GDM1 (cell line): ENCODE results near the gene DAPL1.

Experiments
- DNase-seq: peaks from one replicate; lab custom pipeline; 2025; lab: John Stamatoyannopoulos, UW

Gene DAPL1

DNA sequence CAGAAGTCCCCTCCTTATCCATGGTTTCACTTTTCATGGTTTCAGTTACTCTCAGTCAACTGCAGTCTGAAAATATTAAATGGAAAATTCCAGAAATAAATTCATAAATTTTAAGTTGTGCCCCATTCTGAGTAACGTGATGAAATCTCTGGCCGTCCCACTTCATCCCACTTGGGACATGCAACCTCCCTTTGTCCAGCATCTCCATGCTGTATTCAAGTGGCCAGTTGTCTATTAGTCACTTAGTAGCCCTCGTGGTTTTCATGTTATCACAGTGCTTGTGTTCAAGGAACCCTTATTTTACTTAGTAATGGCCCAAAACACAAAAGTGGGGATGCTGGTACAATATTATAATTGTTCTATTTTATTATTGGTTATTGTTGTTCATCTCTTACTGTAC lies 18.0 kb upstream of the DAPL1 start:
- DNase-seq: no peak

DNA sequence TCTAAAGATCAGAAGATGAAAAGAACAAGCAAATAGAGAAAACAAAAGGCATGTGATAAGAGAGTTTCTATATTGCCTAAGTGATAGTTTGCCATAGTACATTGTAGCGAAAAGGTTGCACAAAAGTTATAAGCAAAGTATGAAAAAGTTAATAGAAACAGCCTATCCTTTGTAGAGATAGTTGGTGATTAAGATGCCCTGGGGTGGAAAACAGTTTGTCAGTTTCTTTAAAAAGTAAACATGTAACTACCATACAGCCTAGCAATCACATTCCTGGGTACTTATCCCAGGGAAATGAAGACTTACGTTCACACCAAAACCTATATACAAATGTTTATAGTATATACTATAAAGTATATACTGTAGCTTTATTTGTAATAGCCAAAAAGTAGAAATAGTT lies 16.9 kb upstream of the DAPL1 start:
- DNase-seq: no peak

DNA sequence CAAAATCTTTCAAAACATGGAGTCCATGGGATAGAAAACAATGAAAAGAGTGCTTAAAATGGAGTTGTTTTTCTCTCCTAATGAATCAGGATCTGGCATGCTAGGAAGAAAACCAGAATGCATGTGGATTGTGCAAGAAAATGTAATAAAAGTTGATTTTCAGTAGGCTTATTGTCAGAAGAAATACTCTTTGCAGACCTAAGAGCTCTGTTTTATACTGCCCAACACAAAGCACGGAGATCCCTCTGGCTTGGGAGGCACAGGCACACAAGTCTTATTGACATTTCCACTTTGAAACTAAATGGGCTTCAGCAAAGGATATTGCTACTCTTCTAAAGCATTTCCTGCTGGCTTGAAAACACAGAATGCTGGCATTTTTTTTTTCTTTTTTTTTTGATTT lies 15.5 kb upstream of the DAPL1 start:
- DNase-seq: no peak

DNA sequence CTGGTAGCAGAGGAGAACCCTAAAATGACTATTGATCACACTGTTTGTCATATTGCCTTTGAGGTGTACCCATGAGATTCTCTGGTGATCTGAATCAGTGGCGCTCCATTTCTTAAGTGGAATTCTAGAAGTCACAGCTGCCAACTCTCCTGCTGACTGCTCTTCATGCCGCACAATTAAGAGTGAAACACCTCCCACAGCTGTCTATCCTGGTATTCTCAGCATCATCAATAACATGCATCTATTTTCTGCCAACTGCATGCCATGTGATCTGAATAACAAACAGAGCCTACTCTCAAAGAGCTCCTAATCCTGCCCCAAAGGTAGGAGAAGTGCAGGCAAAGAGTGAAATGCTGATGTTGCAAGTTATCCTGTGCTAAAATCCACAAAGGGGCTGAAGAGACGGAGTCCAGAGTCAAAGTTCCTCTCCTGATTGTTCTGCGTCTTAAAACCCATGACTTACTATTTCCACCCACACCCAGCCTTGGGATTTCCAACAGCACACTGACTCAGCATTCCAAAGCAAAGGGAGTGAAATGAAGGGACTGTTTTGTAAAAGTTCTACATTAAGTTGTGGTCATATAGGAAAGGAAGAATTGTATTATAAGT lies 13.7 kb upstream of the DAPL1 start:
- DNase-seq: no peak

DNA sequence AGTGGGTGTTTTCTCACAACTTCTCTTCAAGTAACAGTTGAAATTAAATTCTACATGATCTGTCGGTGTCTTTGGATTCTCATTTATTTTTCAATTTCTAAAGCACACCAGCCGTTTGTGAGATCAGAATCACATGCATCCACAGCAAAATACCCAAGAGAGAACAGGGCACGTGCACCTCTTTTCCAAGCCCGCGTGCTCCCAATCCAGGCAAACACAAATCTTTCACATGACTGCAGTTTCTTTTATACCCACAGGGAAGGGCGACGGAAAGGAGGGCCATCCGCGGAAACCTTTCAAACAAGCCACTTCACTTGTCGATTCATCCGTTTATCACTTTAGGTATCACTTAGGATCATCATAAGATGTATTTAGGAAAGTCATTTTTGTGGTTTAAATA lies 13.0 kb upstream of the DAPL1 start:
- DNase-seq: no peak

DNA sequence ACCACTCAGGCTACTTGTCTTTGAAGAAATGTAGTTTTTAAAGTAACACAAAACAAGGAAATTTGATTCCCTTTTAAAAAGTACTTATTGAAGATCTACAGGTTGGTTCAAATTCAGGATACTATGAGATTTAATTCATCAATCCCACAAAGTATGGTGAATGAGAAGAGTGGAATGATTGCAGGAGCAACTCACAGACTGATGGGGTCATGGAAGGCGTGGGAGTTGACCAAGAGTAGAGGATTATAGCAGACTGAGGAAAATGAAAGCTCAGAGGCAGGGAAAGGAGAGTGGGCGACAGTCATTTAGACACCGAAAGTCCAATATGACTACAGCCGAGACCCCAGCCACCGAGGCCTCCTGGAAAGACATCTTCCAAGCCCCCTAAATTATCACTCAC lies 12.5 kb upstream of the DAPL1 start:
- no peak for DNase-seq

DNA sequence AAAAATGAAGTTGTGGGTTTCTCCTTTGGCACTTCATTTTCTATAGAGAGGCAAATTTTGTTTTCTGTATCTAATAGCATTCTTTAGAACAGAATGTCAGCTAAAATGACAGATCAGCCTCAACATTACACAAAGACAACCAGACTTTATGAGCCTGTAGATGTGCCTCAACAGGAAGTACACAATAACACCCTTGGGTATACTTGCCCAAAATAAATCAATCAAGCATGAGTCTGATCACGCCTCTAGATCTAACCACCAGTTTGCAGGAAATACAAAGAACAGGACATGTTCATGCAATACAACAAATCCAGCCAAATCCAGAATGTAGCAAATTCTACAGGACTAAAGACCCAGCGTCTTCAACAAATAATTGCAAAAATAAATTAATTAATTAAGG lies 11.2 kb upstream of the DAPL1 start:
- DNase-seq: no peak

DNA sequence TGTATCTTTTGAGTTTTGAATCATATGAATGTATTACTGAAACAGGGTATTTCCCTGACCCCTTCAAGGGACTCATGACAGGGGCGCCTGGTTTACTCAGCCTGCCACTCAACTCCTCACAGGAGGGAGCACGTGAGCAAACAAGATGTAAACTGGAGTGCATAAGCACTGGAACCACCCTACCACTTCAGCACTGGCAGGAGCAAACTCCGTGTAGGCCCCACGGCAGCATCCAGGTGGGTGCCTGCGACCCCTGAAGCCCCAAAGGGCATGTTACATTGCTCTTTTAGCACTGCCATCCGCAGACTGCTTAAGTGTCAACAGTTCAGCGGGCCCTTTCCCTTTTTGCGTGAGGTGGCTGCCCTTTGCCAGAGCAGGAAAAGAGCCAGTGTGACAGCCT lies 8.2 kb upstream of the DAPL1 start:
- DNase-seq: no peak

DNA sequence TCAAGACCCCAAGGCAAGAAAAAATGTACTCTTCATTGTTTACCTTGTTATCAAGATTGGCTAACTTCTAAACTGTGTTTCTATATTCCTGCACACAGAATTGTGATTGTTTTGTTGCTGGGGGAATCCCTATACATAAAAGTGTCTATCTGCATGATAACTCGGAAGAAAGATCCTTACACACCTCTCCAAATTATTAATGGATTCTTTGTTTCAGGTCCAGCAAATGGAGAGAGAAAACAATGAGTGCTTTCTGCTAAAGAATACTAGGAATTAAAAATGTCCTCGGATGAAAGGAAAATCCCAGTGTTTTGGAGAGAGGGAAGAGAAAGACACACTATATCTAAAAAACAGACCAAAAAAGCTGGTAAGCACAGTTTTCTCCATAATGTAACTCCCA lies 6.2 kb upstream of the DAPL1 start:
- DNase-seq: no peak

DNA sequence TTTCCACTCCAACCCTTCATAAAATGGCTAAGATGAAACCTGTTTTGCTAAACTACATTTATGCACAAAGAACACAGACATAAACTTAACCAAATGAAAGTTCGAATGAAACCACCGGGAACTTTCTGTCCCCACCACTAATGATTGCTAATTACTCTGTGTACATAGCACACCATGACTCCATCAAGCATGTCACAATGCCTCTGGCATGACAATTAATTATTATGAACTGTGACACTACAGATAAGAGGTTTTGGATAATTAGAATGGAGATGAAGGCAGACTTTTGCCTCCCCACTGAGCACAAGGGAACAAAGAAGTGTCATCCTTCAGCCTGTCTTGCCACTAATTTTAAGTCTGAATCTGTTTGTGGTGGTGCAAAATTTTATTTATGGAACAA lies 1.5 kb downstream of the DAPL1 start:
- DNase-seq: no peak

DNA sequence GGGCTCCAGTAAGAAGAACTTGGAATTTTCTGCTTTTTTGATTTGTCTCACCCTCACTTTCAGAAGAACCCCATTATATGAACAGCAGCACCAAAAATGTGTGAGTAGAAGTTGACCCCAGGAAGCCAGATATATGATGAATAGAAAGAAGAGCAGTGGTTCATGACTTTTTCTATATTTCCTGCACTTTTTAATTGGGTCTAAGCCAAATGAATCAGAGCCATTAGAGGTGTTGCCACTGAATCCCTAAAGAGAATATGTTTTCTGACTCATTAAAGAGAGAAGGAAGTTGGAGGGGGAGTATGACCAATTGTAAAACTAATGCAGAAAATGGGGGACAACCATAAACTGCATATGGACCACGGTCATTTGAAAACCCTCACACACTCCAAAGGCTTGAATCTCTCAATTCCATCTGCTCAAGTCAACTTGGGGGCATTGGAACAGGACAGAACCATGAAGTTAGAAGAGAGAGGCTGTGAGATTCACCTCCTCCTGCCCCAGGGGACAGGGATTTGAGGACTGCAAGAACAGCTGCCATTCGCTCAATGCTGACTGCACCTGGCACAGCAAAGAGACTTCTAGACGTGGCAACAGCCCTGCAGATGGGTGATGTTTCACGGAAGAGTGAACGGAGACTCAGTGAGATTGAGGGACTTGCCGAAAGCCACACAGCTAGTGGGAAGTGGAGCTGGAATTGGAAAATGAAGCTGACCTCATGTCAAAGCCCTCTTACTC lies 3.0 kb downstream of the DAPL1 start:
- no peak for DNase-seq

DNA sequence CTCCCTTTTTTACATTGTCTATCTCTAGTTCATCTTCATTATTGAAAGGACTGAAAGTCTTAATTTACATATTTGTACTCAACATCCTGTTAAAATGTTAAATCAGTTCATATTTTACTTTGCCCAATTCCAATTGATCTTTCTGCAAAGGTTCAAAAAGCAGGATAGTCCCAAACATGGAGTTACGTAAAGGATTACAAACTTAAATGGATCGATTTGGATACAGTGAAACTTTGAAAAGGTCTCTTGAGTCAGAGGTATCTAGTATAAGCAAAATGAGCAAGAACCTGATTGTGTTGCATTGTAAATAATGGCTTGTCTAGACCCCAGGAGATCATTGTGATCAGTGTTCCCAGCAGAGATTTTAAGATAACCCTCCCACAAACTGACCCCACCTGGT lies 4.1 kb downstream of the DAPL1 start:
- no peak for DNase-seq

DNA sequence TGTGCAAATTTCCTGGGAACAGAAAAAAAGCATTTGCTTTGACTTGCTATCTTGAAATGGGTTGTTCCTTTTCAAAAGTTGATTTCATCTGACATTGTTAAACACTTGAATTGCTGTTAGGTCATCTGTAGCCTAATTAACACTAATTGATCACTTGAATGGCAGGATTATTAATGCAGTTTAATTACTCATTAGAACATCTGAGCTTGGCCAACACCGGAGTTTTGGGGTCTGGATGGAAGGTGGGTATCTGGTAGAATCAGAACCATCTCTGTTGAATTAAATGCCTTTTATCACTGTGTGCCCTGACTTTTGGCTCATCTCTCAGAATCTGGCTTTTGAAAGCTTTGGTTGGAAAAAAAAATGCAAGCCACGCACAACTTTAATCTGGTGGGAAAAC lies 8.4 kb downstream of the DAPL1 start:
- DNase-seq: no peak

DNA sequence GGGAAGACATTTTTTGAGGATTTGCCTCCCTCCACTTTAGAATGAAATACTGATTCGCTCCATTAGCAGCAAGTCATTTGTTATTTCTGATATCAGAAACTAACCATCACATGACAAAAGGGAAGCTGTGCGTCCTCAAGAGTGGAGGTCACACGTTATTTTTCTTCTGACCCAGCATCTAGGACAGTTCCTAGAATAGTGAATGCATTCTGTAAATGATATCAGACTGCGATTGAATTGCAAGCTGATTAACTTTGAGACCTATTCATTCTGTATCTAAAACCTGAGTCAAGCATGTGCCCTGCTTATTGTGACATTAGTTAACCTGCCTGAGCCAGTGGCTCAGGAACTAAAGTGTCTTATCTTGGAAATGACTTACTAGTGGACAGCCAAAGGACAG lies 10.1 kb downstream of the DAPL1 start:
- DNase-seq: no peak

DNA sequence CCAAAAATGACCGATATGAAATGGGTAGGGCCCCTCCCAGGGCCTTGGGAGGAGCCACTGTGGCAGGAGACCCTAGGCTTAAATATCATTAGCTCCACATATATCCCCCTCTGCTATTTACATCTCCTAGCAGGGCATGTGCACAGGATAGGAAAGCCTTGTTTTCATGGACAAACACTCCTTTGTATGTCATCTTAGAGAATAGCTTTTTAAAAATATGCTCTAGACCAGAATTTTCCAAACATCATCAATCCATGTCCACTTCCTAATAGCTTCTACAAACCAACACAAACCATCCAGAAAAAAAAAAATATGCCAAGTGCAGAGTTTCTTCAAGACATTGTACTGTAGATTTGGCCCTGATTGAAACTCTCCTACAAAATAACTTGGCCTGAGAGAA lies 10.8 kb downstream of the DAPL1 start:
- no peak for DNase-seq

DNA sequence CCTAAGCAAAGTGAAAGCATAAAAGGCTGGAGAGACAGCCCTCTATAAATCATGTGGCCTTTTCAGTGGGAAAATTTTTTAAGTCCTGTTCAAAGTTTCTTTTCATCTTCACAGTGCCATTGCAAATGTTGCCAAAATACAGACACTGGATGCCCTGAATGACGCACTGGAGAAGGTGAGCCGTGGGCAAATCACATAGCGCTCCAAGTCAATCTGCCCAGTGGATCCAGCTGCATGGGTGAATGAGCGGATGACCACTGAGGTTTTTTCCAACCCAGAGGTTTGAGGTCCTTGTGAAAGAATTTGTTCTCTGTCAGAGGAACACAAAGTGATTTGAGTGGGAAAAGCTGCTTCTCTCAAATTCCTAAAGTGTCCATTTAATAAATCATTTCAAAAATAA lies 11.8 kb downstream of the DAPL1 start:
- DNase-seq: no peak

DNA sequence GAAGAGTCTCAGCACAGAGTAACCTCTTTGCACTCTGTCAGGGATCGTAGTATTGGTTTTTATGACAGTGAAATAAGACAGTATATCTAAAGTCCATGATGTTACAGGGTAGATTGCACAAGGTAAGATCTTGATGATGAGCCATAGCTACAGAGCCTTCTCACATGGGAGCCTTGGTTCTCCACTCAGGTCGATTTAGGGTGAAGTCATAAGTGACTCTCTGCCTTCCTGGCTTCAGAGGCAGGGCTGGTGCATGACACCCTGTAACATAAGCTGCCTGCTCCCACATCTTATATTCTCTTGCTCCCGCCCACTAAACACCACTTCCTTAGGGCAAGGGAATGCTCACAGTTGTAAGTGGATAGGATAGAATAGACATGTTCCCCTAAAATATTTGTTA lies 13.3 kb downstream of the DAPL1 start:
- no peak for DNase-seq

DNA sequence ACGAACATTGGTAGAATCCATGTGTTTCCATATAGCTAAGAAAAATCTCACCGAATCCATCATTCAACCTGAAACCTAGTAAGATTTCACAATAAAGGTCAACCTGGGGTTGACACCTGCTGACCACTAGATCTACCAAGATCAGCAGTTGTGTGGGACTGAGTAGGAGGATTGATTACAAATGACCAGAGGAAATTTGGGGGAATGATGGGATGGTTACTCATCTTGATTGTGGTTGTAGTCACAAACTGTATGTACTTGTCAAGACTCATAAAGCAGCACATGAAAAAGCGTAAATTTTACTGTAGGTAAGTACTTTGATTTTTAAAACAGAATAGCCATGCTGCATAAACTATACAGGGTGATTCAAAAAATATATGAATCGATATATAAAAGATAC lies 14.7 kb downstream of the DAPL1 start:
- DNase-seq: no peak

DNA sequence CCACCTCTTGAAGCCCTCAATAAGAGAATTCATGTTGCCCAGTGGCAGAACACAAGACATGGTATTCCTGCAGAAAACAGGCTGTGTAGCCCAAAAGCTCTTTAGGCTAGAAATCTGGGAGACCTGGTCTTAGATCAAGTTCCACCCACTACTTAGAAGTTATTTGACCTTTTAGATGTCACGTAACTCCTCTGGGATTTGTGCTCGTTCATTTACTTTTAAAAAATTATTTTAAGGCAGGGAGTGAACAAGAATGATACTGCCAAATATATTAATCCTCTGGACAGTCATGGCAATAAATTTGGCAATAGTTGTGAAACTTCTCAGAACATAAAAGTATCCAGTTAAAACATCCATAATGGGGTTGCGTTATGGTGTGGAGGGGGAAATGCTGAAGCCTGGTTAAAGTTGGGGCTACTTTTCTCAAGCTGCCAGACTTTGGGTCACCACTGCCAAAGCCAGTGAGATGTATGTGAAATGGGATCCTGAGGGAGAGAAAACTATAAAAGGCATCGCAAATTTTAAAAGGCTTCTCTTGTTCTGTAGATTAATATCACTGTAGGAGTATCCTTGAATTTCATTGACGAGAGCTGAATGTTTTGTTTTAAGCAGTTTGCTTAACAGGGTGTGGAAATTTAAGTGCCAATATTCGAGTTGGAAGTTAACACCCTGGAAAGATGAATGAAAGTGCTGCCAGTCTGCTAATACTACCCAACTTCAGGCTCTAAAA lies 15.8 kb downstream of the DAPL1 start:
- DNase-seq: no peak

DNA sequence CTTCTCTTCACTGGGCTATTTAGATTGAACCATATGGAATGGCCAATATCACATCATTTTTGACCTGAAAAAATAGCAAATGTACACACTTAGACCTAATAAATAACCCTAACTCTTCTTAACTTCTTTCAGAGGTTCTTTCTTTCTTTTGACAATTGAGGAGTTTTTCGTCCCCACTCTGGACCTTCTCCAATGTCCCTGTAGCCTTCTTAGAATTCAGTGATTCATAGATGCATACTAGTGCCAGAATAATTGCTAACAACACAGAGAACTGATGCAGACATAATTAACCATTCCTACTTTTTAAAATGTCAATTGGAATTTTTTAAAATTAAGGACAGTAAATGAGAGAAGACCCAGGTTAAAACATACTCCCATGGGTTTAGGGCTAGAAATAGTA lies 20.0 kb downstream of the DAPL1 start:
- no peak for DNase-seq

DNA sequence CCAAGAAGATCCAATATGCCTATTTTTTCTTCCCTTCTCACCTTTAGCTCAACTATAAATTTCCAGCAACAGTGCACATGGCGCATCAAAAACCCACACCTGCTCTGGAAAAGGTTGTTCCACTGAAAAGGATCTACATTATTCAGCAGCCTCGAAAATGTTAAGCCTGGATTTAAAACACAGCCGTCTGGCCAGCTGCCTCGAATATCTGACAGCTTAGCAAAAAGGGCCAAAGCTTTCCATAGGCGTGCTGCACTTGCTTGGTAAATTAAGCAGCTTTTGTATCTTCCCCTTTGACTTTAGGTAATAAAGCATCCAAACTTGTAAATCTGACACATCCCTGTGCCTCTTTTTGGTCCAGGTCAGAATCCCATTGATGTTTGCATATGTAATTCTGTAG lies 20.5 kb downstream of the DAPL1 start:
- DNase-seq: no peak

DNA sequence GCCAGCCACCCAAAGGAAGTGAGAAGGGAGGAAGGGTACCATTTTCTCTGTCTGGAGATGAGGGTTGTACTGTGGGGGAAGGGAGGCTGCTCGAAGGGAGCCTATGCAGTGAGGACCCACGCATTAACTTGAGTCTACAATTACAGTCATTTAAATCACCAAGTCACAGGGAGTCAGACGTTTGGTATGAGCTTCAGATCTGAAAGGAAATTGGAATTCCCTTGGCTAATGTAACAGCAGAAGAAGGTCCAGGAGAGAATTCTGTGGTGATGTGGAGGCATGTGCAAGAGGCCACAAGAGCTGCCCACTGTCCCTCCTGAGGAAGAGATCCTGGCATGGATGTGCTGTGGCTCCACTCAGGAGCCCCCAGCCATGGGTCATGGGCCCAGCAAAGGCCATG lies 22.5 kb downstream of the DAPL1 start:
- DNase-seq: no peak

DNA sequence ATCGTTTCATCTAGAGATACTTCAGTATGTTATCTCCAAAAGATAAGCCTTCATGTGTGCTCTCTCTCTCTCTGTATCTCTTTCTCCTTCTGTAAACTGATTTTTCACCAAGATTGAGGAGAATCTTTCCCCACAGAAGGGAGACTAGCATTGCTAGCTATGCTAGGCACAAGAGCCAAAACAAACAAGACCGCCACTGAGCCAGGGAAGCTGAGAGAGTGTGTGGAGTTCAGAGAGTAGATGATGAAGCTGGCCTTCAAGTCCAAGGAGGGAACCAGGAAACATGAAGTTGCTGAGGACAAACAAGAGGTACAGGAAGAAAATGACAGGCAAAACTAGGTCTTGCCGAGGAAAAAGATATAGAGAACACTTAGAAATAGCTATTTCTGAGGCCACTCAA lies 23.4 kb downstream of the DAPL1 start:
- DNase-seq: no peak

DNA sequence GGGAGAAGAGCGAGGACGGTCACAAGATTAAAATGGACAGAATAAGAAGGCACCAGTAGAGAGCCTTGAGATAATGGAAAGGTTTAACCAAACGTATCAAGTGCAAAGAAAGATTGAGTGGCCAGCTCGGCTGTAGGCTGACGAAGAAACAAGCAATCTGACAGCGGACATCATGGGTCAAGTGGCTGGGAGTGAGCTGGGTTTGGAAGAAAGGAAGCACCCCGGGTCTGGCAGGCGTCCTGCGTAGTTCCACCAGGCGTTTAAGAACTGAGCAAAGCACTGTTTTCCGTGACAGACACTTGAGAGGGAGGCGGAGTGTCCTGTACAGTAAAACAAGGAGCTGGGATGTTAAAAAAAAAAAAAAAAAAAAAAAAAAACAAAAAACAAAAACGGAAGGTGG lies 27.1 kb downstream of the DAPL1 start:
- DNase-seq: no peak
